Ishikawa (cell line): ENCODE results near the gene TSLP.

Experiments used
- CREB1 ChIP-seq: IDR thresholded peaks from 2 replicates; pipeline ENCODE4 v1.6.1; 2012; ENCODE audit warnings: low read depth
- EP300 ChIP-seq: IDR thresholded peaks from 2 replicates; pipeline ENCODE4 v1.6.1; 2012; ENCODE audit warnings: borderline replicate concordance
- FOXM1 ChIP-seq: IDR thresholded peaks from 2 replicates; pipeline ENCODE4 v1.6.1; 2012; ENCODE audit warnings: low read depth, borderline replicate concordance
- NFIC ChIP-seq: IDR thresholded peaks from 2 replicates; pipeline ENCODE4 v1.6.1; 2012
- RAD21 ChIP-seq: IDR thresholded peaks from 2 replicates; pipeline ENCODE4 v1.6.1; 2012; ENCODE audit warnings: low read depth
- TAF1 ChIP-seq: IDR thresholded peaks from 2 replicates; pipeline ENCODE4 v1.6.1; 2012; ENCODE audit warnings: low read depth, mild to moderate bottlenecking
- TEAD4 ChIP-seq: IDR thresholded peaks from 2 replicates; pipeline ENCODE4 v1.6.1; 2012
- YY1 ChIP-seq: IDR thresholded peaks from 2 replicates; pipeline ENCODE4 v1.6.1; 2012; ENCODE audit warnings: low read depth
- ZBTB7A ChIP-seq: IDR thresholded peaks from 2 replicates; pipeline ENCODE4 v1.6.1; 2012; ENCODE audit warnings: low read depth
- TF ChIP-seq, protein P1 (sequence below): IDR thresholded peaks from 2 replicates; pipeline ENCODE4 v1.6.1; 2012
- TF ChIP-seq, protein P2 (sequence below): IDR thresholded peaks from 2 replicates; pipeline ENCODE4 v1.6.1; 2012
- TF ChIP-seq, protein P3 (sequence below): IDR thresholded peaks from 2 replicates; pipeline ENCODE4 v1.6.1; 2012; ENCODE audit warnings: low read depth, mild to moderate bottlenecking

DNA sequence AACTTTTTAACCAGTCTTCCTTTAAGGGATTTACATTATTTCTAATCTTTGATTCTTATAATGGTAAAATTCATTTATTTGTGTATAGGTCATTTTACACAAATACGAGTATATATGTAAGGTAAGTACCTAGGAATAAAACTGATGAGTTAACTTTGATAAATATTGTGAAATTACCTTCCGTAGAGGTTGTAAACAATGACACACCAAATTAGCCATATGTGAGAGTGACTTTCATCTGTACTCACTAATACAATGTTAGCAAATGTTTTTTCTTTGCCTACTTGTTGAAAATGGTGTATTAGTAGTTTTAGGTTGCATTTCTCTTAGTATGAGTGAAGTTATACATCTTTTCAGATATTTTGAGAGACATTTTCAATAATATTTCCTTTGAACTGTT lies 42.6 kb upstream of the TSLP start:
- TF ChIP-seq FOXM1 (no peak), TAF1 (no peak), NFIC (no peak), CREB1 (no peak), EP300 (no peak), TEAD4 (no peak), ZBTB7A (no peak), YY1 (no peak), RAD21 (no peak)
- TF ChIP-seq, protein P1, sequence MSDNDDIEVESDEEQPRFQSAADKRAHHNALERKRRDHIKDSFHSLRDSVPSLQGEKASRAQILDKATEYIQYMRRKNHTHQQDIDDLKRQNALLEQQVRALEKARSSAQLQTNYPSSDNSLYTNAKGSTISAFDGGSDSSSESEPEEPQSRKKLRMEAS: no peak
- TF ChIP-seq, protein P2, sequence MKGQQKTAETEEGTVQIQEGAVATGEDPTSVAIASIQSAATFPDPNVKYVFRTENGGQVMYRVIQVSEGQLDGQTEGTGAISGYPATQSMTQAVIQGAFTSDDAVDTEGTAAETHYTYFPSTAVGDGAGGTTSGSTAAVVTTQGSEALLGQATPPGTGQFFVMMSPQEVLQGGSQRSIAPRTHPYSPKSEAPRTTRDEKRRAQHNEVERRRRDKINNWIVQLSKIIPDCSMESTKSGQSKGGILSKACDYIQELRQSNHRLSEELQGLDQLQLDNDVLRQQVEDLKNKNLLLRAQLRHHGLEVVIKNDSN: no peak
- TF ChIP-seq, protein P3, sequence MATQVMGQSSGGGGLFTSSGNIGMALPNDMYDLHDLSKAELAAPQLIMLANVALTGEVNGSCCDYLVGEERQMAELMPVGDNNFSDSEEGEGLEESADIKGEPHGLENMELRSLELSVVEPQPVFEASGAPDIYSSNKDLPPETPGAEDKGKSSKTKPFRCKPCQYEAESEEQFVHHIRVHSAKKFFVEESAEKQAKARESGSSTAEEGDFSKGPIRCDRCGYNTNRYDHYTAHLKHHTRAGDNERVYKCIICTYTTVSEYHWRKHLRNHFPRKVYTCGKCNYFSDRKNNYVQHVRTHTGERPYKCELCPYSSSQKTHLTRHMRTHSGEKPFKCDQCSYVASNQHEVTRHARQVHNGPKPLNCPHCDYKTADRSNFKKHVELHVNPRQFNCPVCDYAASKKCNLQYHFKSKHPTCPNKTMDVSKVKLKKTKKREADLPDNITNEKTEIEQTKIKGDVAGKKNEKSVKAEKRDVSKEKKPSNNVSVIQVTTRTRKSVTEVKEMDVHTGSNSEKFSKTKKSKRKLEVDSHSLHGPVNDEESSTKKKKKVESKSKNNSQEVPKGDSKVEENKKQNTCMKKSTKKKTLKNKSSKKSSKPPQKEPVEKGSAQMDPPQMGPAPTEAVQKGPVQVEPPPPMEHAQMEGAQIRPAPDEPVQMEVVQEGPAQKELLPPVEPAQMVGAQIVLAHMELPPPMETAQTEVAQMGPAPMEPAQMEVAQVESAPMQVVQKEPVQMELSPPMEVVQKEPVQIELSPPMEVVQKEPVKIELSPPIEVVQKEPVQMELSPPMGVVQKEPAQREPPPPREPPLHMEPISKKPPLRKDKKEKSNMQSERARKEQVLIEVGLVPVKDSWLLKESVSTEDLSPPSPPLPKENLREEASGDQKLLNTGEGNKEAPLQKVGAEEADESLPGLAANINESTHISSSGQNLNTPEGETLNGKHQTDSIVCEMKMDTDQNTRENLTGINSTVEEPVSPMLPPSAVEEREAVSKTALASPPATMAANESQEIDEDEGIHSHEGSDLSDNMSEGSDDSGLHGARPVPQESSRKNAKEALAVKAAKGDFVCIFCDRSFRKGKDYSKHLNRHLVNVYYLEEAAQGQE: no peak
